GM12878 (cell line): ENCODE measurements around the gene PHGDH. TPM values are rescaled to one million over a fixed set of nuclear protein-coding genes. Genes with fewer than 3 reads are reported as not detected.

Experiments used
- ATAC-seq: fragments of 200-7000 bp; cut with Tn5 transposase; 3 replicates; pipeline ENCODE4 v1.9.1; 2020; ENCODE audit warnings: mild to moderate bottlenecking, moderate library complexity
- BruUV-seq: library from RNA; stranded (reverse); fragments of 400-500 nt; replicated peaks from 2 replicates; lab custom pipeline; 2021; lab: Mats Ljungman, UMichigan
- CTCF ChIA-PET: fragments of 300-600 bp; sonication (Branson Sonifier 250); formaldehyde crosslinking; extraction: SDS; loops from one replicate; lab custom pipeline; 2021; ENCODE audit warnings: inconsistent platforms; lab: Yijun Ruan, JAX
- POLR2A ChIA-PET: fragments of 350-600 bp; formaldehyde crosslinking; extraction: SDS; loops from one replicate; lab custom pipeline; 2021; ENCODE audit warnings: inconsistent platforms; lab: Charles Lee
- RAD21 ChIA-PET: fragments of 300-600 bp; sonication (Branson Sonifier 250); formaldehyde crosslinking; loops from one replicate; lab custom pipeline; 2023; ENCODE audit warnings: antibody characterized with exemption; ENCODE audit not compliant: unreplicated experiment; lab: Charles Lee
- SMC1A ChIA-PET: fragments of 300-600 bp; sonication (Branson Sonifier 250); formaldehyde crosslinking; loops from one replicate; lab custom pipeline; 2023; ENCODE audit not compliant: unreplicated experiment, uncharacterized antibody; lab: Charles Lee
- DNase-seq: peaks from one replicate; pipeline ENCODE4 v3.0.0-alpha.2; 2011; ENCODE audit warnings: low read depth, low spot score
- FAIRE-seq: peaks from 3 replicates; lab custom pipeline; 2011; peaks lifted over from hg19 to GRCh38; lab: Jason Lieb, UNC
- H2AFZ ChIP-seq: 2 replicates; pipeline ENCODE4 v1.6.0; 2011; ENCODE audit warnings: low read depth, low read length, control low read depth; ENCODE audit not compliant: control insufficient read depth
- H3K27ac ChIP-seq: 2 replicates; pipeline ENCODE4 v1.5.1; 2011; ENCODE audit warnings: control low read depth; ENCODE audit not compliant: control insufficient read depth, insufficient read depth
- H3K27me3 ChIP-seq, 2 experiments: replicated peaks in 1 of 2; 2 replicates each; pipeline versions ENCODE4 v1.6.0 to v1.6.1; 2011; ENCODE audit warnings: low read length in 1 of 2; ENCODE audit not compliant: control insufficient read depth in 2 of 2, insufficient read depth in 2 of 2
- H3K36me3 ChIP-seq, 2 experiments: 2 replicates each; pipeline ENCODE4 v1.5.1; 2011; ENCODE audit warnings: low read length in 1 of 2; ENCODE audit not compliant: control insufficient read depth in 2 of 2, insufficient read depth in 2 of 2
- H3K4me1 ChIP-seq: 2 replicates; pipeline ENCODE4 v1.6.1; 2011; ENCODE audit warnings: mild to moderate bottlenecking, low read length, moderate library complexity, mixed read lengths; ENCODE audit not compliant: control insufficient read depth, insufficient read depth
- H3K4me2 ChIP-seq: 2 replicates; pipeline ENCODE4 v1.6.0; 2011; ENCODE audit warnings: control low read depth; ENCODE audit not compliant: control insufficient read depth, insufficient read depth
- H3K4me3 ChIP-seq: fragments of 200-600 bp; sonication (generic); 2 replicates; pipeline ENCODE4 v1.5.1; 2016
- H3K79me2 ChIP-seq: 2 replicates; pipeline ENCODE4 v1.6.0; 2011; ENCODE audit warnings: low read length; ENCODE audit not compliant: control insufficient read depth, insufficient read depth
- H3K9ac ChIP-seq: 2 replicates; pipeline ENCODE4 v1.8.0; 2011; ENCODE audit warnings: low read length, control low read depth, mixed read lengths; ENCODE audit not compliant: control insufficient read depth, insufficient read depth
- H3K9me3 ChIP-seq: replicated peaks from 3 replicates; pipeline ENCODE4 v1.5.1; 2011; ENCODE audit warnings: mild to moderate bottlenecking, low read length; ENCODE audit not compliant: control insufficient read depth, insufficient read depth
- H4K20me1 ChIP-seq: 2 replicates; pipeline ENCODE4 v1.6.0; 2011; ENCODE audit not compliant: control insufficient read depth, insufficient read depth
- FOS ChIP-seq: IDR thresholded peaks from 3 replicates; pipeline ENCODE4 v1.6.1; 2011; ENCODE audit warnings: borderline replicate concordance; ENCODE audit not compliant: insufficient read length; ENCODE audit errors: extremely low read depth
- HDAC2 ChIP-seq: fragments of 200-600 bp; sonication (generic); IDR thresholded peaks from 2 replicates; pipeline ENCODE4 v1.6.1; 2017
- ZNF384 ChIP-seq: IDR thresholded peaks from 2 replicates; pipeline ENCODE4 v1.6.1; 2012; ENCODE audit warnings: low read depth, mild to moderate bottlenecking, low read length, improper control_type of control experiment, borderline replicate concordance
- WGBS: methylation state at CpG from one replicate; pipeline ENCODE4 v1.1.6; 2016; ENCODE audit warnings: low lambda C conversion rate; ENCODE audit not compliant: insufficient replicate concordance, insufficient coverage; ENCODE audit errors: missing lambda C conversion rate; 5-methylcytosine and 5-hydroxymethylcytosine counted together
- in situ Hi-C: fragments of 300-500 bp; cut with MboI; formaldehyde crosslinking; loops from 9 replicates; pipeline ENCODE4 v1.14.3; 2018; ENCODE audit warnings: mixed read lengths
- intact Hi-C: fragments of 100-400 bp; cut with micrococcal nuclease; formaldehyde crosslinking; loops from one replicate; pipeline ENCODE4 v1.14.2; 2022; ENCODE audit not compliant: unreplicated experiment
- polyA plus RNA-seq, 11 experiments: library from polyadenylated mRNA; depleted of rRNA in 4 of 11; unstranded in 6 of 11; stranded (reverse) in 5 of 11; fragments of >200 nt; fragmentation: Nextera tagmentation in 4 of 11; fragmentation: Illumina TruSeq in 1 of 11; extraction: Ambion mirVana in 4 of 11; extraction: Trizol in 1 of 11; gene quantifications; 1 replicate in 1 of 11; 2 replicates in 10 of 11; pipeline versions ENCODE4 v1.2.1 to v1.2.3, GENCODE V29; 2011 to 2016; ENCODE audit warnings: inconsistent platforms in 2 of 11, missing spikeins in 2 of 11, low read depth in 1 of 11
- total RNA-seq, 4 experiments: library from RNA; depleted of rRNA in 3 of 4; stranded (reverse); fragments of >200 nt in 3 of 4; fragmentation: Illumina TruSeq in 1 of 4; extraction: Trizol in 1 of 4; gene quantifications; 2 replicates each; pipeline versions ENCODE4 v1.2.1 to v1.2.3, GENCODE V29; 2013 to 2021

The PHGDH gene
- total and polyA plus RNA-seq, 10 of the 15 experiments (the other 5 are each of a cell fraction or from before 2014, with no cell fraction given): 3.9 to 47.8 (median 25.9) TPM

DNA sequence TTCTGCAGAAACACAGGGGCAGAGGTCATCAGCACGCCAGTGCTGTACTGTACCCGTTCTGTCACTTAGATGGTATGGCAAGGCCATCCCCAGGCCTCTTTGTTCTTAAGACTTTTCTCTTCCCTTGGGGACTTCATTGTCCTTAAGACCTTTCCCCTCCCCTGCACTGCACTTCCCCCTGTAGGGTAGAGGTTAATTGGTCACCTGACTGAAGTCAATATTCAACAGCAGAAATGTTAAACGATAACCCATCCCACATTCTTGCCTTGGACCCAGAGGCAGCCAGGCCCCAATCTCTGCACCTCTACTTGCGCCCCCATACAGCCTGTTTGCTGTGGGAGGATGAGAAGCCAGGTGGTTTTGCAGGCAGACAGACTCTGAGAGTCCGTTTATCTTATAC lies 10.2 kb downstream of the PHGDH start:
- Histone ChIP-seq H3K4me1 (no peaks in the 10 kb centered on the region), H3K27me3 (no peaks in the 10 kb centered on the region), H3K9me3 (no peaks in the 10 kb centered on the region), H3K79me2 (no peaks in the 10 kb centered on the region), H3K4me3 (no peak overlapping the region), H3K27ac (no peak overlapping the region), H4K20me1 (no peaks in the 10 kb centered on the region), H3K4me2 (no peak overlapping the region), H3K9ac (no peak overlapping the region), H3K36me3 (no peaks in the 10 kb centered on the region; a peak in 1 of 4 replicates), H2AFZ (no peak overlapping the region)
- intact Hi-C loops: no loop called here
- no peak; the same call in 2 of the 3 replicates for ATAC-seq
- SMC1A ChIA-PET: no interaction called here
- CTCF ChIA-PET: no interaction called here
- no peak for FAIRE-seq
- no TSS peak for BruUV-seq
- in situ Hi-C loops: no loop called here
- no peak for TF ChIP-seq HDAC2
- POLR2A ChIA-PET: no interaction called here
- 51% methylated on average over 5 of the region's 5 CpGs for WGBS
- RAD21 ChIA-PET: no interaction called here
- no peak for DNase-seq

DNA sequence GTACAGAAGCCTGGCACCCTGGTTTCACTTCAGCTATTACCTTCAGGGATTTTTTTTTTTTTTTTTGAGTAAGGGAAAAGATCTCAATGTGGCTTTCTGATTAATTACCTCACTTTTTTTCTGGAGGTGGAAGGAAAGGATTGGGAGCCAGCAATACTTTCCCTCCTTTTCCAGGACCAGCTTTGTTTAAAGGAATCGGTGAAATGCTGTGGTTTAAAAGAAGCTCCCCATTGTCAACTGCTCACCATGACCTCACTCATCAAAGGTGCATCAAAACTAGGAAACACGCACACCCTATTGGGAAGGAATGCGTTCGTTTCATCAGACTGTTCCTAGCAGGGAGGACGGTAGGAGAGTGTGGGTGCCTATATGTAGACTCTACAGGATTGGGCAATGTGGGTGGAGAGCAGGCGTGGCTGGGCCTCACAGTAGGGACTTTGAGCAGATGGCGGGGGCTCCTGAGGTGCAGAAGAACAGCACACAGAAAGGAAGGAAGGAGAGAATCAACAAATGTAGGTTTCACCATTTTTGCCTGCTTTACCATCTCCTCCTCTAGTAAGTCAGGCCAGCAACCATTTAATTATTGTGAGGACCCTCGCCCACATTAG lies 13.0 kb downstream of the PHGDH start:
- no TSS peak for BruUV-seq
- no peak for TF ChIP-seq FOS
- TF ChIP-seq ZNF384: no peak
- no peak for ATAC-seq
- ChIA-PET SMC1A (no interaction called here), POLR2A (no interaction called here), RAD21 (no interaction called here), CTCF (interaction anchor here (1.4 kb wide), 1 partner anchor 17 kb away, joined by 3 read pairs; no protein-coding TSS in a partner anchor)
- H3K4me3 ChIP-seq: no peak overlapping the region
- no peak overlapping the region for H2AFZ ChIP-seq
- H3K27ac ChIP-seq: no peak overlapping the region
- no peak for DNase-seq
- H3K4me2 ChIP-seq: no peak overlapping the region
- intact Hi-C loops (no loop called here), in situ Hi-C loops (no loop called here)
- no peaks in the 10 kb centered on the region for H4K20me1 ChIP-seq
- no peaks in the 10 kb centered on the region for H3K9me3 ChIP-seq
- no peak for FAIRE-seq
- no peak overlapping the region for H3K9ac ChIP-seq
- WGBS: 45% methylated on average over 8 of the region's 8 CpGs
- H3K79me2 ChIP-seq: no peaks in the 10 kb centered on the region
- no peaks in the 10 kb centered on the region for H3K27me3 ChIP-seq
- H3K4me1 ChIP-seq: no peaks in the 10 kb centered on the region
- no peaks in the 10 kb centered on the region; a peak in 1 of 4 replicates for H3K36me3 ChIP-seq
